Naive thymus-derived CD4-positive, alpha-beta T cell (primary cell): ENCODE data around the gene THOP1. TPM values are rescaled to one million over a fixed set of nuclear protein-coding genes. Genes with fewer than 3 reads are reported as not detected.
A peak's percentile ranks its signal among the peaks of the same experiment; 100 is the strongest.

Source experiments
- ATAC-seq: fragments of 150-1000 bp; cut with Tn5 transposase; 2 replicates; pipeline ENCODE4 v1.10.0; 2021; ENCODE audit warnings: mild to moderate bottlenecking, moderate library complexity
- CTCF ChIA-PET: fragments of 350-600 bp; sonication (Branson Sonifier 250); formaldehyde crosslinking; loops from one replicate; lab custom pipeline; 2021; ENCODE audit warnings: antibody characterized with exemption; lab: Charles Lee
- POLR2A ChIA-PET: fragments of 350-600 bp; sonication (Branson Sonifier 250); formaldehyde crosslinking; loops from one replicate; lab custom pipeline; 2021; ENCODE audit warnings: antibody characterized with exemption, inconsistent platforms; lab: Charles Lee
- DNase-seq, 9 donors: peaks; one replicate each; pipeline versions ENCODE4 v3.0.0 to v3.0.0-alpha.2; 2020 to 2022; ENCODE audit warnings: mixed read lengths in 1 of 9
- H3K27ac ChIP-seq: one replicate; pipeline ENCODE4 v1.7.0; 2013; ENCODE audit warnings: mild to moderate bottlenecking, low read depth, low read length, moderate library complexity
- H3K27me3 ChIP-seq, 2 donors: one replicate each; pipeline ENCODE4 v1.7.0; 2013; ENCODE audit warnings: low read length in 2 of 2, mild to moderate bottlenecking in 2 of 2, moderate library complexity in 2 of 2; ENCODE audit not compliant: control insufficient read depth in 2 of 2, insufficient read depth in 2 of 2
- H3K36me3 ChIP-seq, 3 experiments: 1 replicate in 2 of 3; 2 replicates in 1 of 3; pipeline ENCODE4 v1.7.0; 2013; ENCODE audit warnings: low read length in 3 of 3, mild to moderate bottlenecking in 3 of 3, moderate library complexity in 1 of 3; ENCODE audit not compliant: insufficient read depth in 3 of 3, control insufficient read depth in 2 of 3
- H3K4me1 ChIP-seq, 2 donors: one replicate each; pipeline ENCODE4 v1.7.0; 2013; ENCODE audit warnings: low read length in 2 of 2, mild to moderate bottlenecking in 2 of 2, moderate library complexity in 1 of 2; ENCODE audit not compliant: control insufficient read depth in 2 of 2, insufficient read depth in 2 of 2
- H3K4me3 ChIP-seq: 2 replicates; pipeline ENCODE4 v1.7.0; 2013; ENCODE audit warnings: mild to moderate bottlenecking, low read length
- H3K9me3 ChIP-seq, 3 experiments: 1 replicate in 2 of 3; 2 replicates in 1 of 3; pipeline ENCODE4 v1.7.0; 2013; ENCODE audit warnings: low read length in 3 of 3; ENCODE audit not compliant: control insufficient read depth in 2 of 3
- H3K27ac Mint-ChIP-seq, 9 donors: one replicate each; pipeline ENCODE4 v1.8.0; 2020 to 2022; ENCODE audit warnings: mixed read lengths in 9 of 9, mild to moderate bottlenecking in 8 of 9, moderate library complexity in 5 of 9, inconsistent platforms in 2 of 9
- H3K27me3 Mint-ChIP-seq, 5 donors: one replicate each; pipeline ENCODE4 v1.8.0; 2021 to 2022; ENCODE audit warnings: mixed read lengths in 5 of 5, mild to moderate bottlenecking in 1 of 5
- H3K36me3 Mint-ChIP-seq, 5 donors: one replicate each; pipeline ENCODE4 v1.8.0; 2020 to 2022; ENCODE audit warnings: mixed read lengths in 5 of 5, mild to moderate bottlenecking in 3 of 5, inconsistent platforms in 1 of 5
- H3K4me1 Mint-ChIP-seq, 7 donors: one replicate each; pipeline ENCODE4 v1.8.0; 2020 to 2022; ENCODE audit warnings: mixed read lengths in 7 of 7, mild to moderate bottlenecking in 3 of 7, inconsistent platforms in 1 of 7
- H3K4me3 Mint-ChIP-seq, 10 donors: one replicate each; pipeline ENCODE4 v1.8.0; 2020 to 2022; ENCODE audit warnings: mild to moderate bottlenecking in 10 of 10, mixed read lengths in 10 of 10, moderate library complexity in 6 of 10, inconsistent platforms in 2 of 10
- H3K9me3 Mint-ChIP-seq, 11 donors: one replicate each; pipeline ENCODE4 v1.8.0; 2020 to 2022; ENCODE audit warnings: mixed read lengths in 11 of 11, mild to moderate bottlenecking in 4 of 11, inconsistent platforms in 1 of 11, moderate library complexity in 1 of 11
- intact Hi-C, 2 donors: fragments of 100-400 bp; cut with micrococcal nuclease; formaldehyde crosslinking; loops; one replicate each; pipeline ENCODE4 v1.15.1; 2023
- polyA plus RNA-seq, 2 donors: library from polyadenylated mRNA; unstranded; fragments of 300-500 nt; fragmentation: Illumina TruSeq; gene quantifications; one replicate each; pipeline ENCODE4 v1.2.3, GENCODE V29; 2021
- total RNA-seq, 6 experiments: library from RNA in 5 of 6; stranded (reverse) in 5 of 6; gene quantifications; 1 replicate in 5 of 6; 2 replicates in 1 of 6; pipeline ENCODE4 v1.2.3 and lab custom pipeline; 2021 to 2026

THOP1 gene
- total RNA-seq (10 to 100 TPM; 26.4 to 98.2 (median 29.7) TPM), polyA plus RNA-seq (10 to 100 TPM; 27.6 to 38.4 TPM), total RNA-seq (lab: John Stamatoyannopoulos, UW) (21.1 reads per million, percentile 51 among the genes with 10 or more reads in this experiment)

DNA sequence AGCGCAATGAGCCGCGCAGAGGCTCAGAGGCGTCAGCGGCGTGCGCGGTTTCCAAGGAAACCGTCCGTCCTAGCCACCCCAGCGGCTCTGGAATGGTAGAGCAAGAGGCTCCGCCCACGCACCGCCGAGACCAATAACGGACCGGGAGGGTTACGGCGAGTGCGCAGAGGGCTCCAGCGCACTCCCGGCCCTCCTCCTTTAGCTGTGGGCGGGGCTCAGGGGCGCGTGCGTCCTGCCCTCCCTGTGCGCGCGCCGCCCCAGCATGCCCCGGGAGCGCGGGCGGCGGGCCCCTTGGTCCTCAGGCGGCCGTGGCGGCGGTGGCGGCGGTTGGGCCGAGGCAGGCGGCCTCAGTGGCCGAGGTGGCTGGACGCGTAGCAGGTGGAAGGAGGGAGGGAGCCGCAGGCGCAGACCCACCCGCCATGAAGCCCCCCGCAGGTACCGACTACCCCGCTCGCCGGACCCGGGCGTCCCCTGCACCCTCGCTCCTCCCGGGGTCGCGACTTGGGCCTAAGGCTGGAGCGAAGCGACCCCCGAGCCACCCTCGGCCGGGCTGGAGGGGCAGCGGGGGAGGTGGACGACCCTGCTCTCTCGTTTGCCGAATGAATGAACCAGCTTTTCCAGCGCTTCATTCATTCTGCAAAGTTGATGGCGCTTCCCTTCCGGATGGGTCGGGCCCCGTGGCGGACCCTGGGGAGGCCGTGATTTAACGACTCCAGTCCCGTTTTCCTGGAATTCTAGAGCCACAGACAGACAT, at the start of gene THOP1:
Gene THOP1 (plus strand): TSS at position 260 of the 754 bp plus-strand sequence. CDS start 160 bp downstream, at position 420.
- Mint-ChIP-seq H3K4me1 (peaks cover 23 to 59% (median 49%) of the 10 kb centered on the region in 7 donors), H3K4me3 (peak within 1 kb of the TSS; percentile 79 to 98 (median 88)), H3K27ac (peak within 1 kb of the TSS; percentile 32 to 89 (median 80)), H3K9me3 (no peaks in the 10 kb centered on the region), H3K27me3 (no peaks in the 10 kb centered on the region), H3K36me3 (no peaks in the 10 kb centered on the region)
- peaks cover 33 to 35% of the 10 kb centered on the region in 2 donors for H3K4me1 ChIP-seq
- no peaks in the 10 kb centered on the region for H3K9me3 ChIP-seq
- peak within 1 kb of the TSS; percentile 81 for H3K4me3 ChIP-seq
- peaks cover 0 to 14% (median 0%) of the 10 kb centered on the region in 3 experiments for H3K36me3 ChIP-seq
- peak; percentile 96 for ATAC-seq
- no peaks in the 10 kb centered on the region for H3K27me3 ChIP-seq
- DNase-seq = peak; percentile 92 to 99 (median 98)
- ChIA-PET CTCF (no interaction called here), POLR2A (interaction anchor here (0.6 to 1.5 kb wide), 5 partner anchors 10 to 516 kb away, joined by 3 to 4 read pairs (median 4); partner anchors contain the start of gene GADD45B)
- H3K27ac ChIP-seq = peak within 1 kb of the TSS; percentile 77
- intact Hi-C loops = loop anchor here (1.0 to 10.0 kb wide), 15 partner anchors 34 to 1378 kb away; partner anchors contain the start of genes DAZAP1 (in 1 of the 2), DOHH (in 1 of the 2), FZR1 (in 1 of the 2) and GADD45B (in 1 of the 2)

DNA sequence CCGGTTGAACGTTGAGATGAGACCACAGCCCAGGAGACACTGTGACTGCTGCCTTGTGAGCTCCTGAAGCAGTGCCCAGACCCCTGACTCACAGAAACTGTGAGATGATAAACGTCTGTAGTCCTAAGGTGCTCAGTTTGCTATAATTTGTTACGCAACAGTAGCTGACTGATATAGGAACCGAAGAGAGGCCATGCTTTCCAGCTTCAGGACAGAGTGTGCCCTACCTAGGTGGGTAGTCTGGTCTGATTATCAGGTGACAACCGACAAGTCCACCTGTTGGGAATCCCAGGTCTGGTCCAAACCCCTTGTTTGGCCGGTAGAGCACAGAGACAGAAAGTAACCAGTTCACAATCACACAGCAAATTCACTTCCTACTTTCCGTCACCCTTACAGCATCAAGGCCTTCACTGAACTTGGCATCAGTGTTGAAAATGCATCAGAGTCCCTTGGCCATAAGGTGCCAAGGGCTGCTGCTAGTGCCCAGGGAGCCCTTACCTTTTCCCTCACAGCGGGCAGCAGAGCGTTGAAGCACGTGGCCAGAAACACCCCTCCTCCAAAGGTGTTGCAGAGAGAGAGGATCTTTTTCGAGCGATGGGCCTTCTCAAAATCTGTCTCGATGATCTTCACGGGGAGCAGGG, 48.6 kb upstream of the THOP1 start:
- Mint-ChIP-seq H3K4me1 (peaks cover 10 to 37% (median 24%) of the 10 kb centered on the region in 7 donors), H3K36me3 (peaks cover 6 to 32% (median 25%) of the 10 kb centered on the region in 5 donors), H3K9me3 (no peaks in the 10 kb centered on the region), H3K27ac (no peak overlapping the region), H3K4me3 (peak overlapping the region in 4 of 10 donors; percentile 7 to 58 (median 38)), H3K27me3 (peaks cover 0 to 5% (median 0%) of the 10 kb centered on the region in 5 donors)
- Histone ChIP-seq H3K36me3 (peaks cover 0 to 50% (median 0%) of the 10 kb centered on the region in 3 experiments), H3K27me3 (no peaks in the 10 kb centered on the region), H3K4me1 (peaks cover 7 to 8% of the 10 kb centered on the region in 2 donors), H3K27ac (no peak overlapping the region), H3K9me3 (no peaks in the 10 kb centered on the region), H3K4me3 (no peak overlapping the region)
- ATAC-seq = no peak
- ChIA-PET CTCF (interaction anchor here (0.5 to 1.1 kb wide), 2 partner anchors 13 to 1133 kb away, joined by 4 read pairs; no protein-coding TSS in a partner anchor), POLR2A (no interaction called here)
- intact Hi-C loops = no loop called here
- DNase-seq = no peak

DNA sequence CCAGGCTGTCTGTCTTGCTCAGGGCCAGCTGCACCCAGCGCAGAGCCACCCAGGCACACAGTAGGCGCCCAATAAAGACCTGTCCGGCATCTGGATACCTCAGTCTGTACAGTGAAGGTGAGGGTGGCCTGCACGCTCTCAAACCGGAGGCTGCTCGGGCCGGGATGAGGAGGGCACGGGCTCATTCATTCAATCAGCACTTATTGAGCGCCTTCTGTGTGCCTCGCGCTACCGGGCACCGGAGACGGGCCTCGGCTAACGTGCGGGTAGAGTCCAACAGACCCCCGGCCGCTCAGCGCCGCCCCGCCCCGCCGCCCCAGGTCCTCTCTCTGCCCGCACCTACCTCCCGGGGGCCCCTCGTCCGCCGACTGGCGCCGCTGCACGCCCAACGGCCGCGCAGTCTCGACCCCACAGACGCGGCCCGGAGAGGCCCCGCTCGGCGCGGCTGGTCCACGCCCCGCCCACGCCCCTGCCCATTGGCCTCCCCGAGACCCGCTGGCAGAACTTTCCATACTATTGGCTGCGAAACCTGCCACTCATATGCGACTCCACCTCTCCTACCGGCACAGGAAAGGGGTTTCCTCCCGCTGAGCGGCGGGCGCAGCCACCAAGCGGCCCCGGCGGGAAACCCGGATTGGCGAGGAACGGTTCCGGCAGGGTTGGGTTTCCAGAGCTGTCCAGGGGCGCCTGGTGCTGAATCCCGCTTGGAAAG, 45.5 kb upstream of the THOP1 start, which contains the start of gene SLC39A3:
Gene SLC39A3 (minus strand): TSS at position 416 of the 712 bp plus-strand sequence. CDS start 2,760 bp downstream, outside the sequence.
- peak; percentile 94 to 99 (median 98) for DNase-seq
- Histone ChIP-seq H3K36me3 (peaks cover 0 to 29% (median 0%) of the 10 kb centered on the region in 3 experiments), H3K4me3 (peak within 1 kb of the TSS; percentile 72), H3K27me3 (no peaks in the 10 kb centered on the region), H3K4me1 (peaks cover 7 to 8% of the 10 kb centered on the region in 2 donors), H3K9me3 (no peaks in the 10 kb centered on the region), H3K27ac (peak within 1 kb of the TSS; percentile 82)
- peaks cover 2 to 24% (median 23%) of the 10 kb centered on the region in 5 donors for H3K36me3 Mint-ChIP-seq
- ATAC-seq = peak; percentile 100
- POLR2A ChIA-PET = interaction anchor here (0.6 to 1.0 kb wide), 3 partner anchors 28 to 101 kb away, joined by 3 read pairs; partner anchors contain the start of gene ZNF555
- H3K27me3 Mint-ChIP-seq = peaks cover 6 to 18% (median 14%) of the 10 kb centered on the region in 5 donors
- intact Hi-C loops = loop anchor here (1.0 to 2.0 kb wide), 7 partner anchors 10 to 312 kb away; partner anchors contain the start of genes GNG7 (in 1 of the 2), SGTA (in 1 of the 2), THOP1 (in 1 of the 2) and TIMM13 (in 1 of the 2)
- no peaks in the 10 kb centered on the region for H3K9me3 Mint-ChIP-seq
- H3K4me1 Mint-ChIP-seq = peaks cover 8 to 29% (median 24%) of the 10 kb centered on the region in 7 donors
- CTCF ChIA-PET = interaction anchor here (0.7 to 1.4 kb wide), 3 partner anchors 8 to 82 kb away, joined by 3 to 4 read pairs (median 4); partner anchors contain the start of gene SGTA
- H3K4me3 Mint-ChIP-seq = peak within 1 kb of the TSS; percentile 80 to 90 (median 86)
- H3K27ac Mint-ChIP-seq = peak within 1 kb of the TSS in 8 of 9 donors; percentile 36 to 87 (median 72)

DNA sequence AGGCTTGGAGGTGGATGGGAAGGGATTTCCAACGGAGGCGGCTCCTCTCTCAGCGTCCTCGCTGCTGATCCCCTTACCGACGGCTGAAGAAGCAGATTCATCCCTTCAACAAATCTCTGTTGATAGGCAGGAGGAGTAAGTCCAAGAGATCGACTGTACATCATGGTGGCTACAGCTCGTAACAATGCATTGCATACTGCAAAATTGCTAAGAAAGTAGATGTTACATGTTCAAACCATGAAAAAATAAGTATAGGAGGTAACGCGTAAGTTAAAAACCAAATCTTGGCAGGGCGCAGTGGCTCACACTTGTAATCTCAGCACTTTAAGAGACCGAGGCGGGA, 45.0 kb upstream of the THOP1 start:
- H3K27me3 ChIP-seq = no peaks in the 10 kb centered on the region
- intact Hi-C loops = loop anchor here (1.0 to 2.0 kb wide), 7 partner anchors 9 to 313 kb away; partner anchors contain the start of genes GNG7 (in 1 of the 2), SGTA (in 1 of the 2), THOP1 (in 1 of the 2) and TIMM13 (in 1 of the 2)
- CTCF ChIA-PET = interaction anchor here (1.4 kb wide), 1 partner anchor 43 kb away, joined by 4 read pairs; the partner anchor contains the start of gene SGTA
- POLR2A ChIA-PET = interaction anchor here (1.0 kb wide), 1 partner anchor 101 kb away, joined by 3 read pairs; the partner anchor contains the start of gene ZNF555
- H3K36me3 Mint-ChIP-seq = peaks cover 0 to 22% (median 19%) of the 10 kb centered on the region in 5 donors
- peak overlapping the region; percentile 72 for H3K4me3 ChIP-seq
- peak overlapping the region in 3 of 9 donors; percentile 32 to 43 (median 33) for H3K27ac Mint-ChIP-seq
- no peaks in the 10 kb centered on the region for H3K9me3 Mint-ChIP-seq
- H3K9me3 ChIP-seq = no peaks in the 10 kb centered on the region
- peaks cover 5 to 29% (median 24%) of the 10 kb centered on the region in 7 donors for H3K4me1 Mint-ChIP-seq
- peaks cover 6 to 18% (median 14%) of the 10 kb centered on the region in 5 donors for H3K27me3 Mint-ChIP-seq
- H3K36me3 ChIP-seq = peaks cover 0 to 24% (median 0%) of the 10 kb centered on the region in 3 experiments
- ATAC-seq (no peak), DNase-seq (no peak)
- H3K4me1 ChIP-seq = peaks cover 7 to 8% of the 10 kb centered on the region in 2 donors
- peak overlapping the region; percentile 80 to 90 (median 86) for H3K4me3 Mint-ChIP-seq
- H3K27ac ChIP-seq = no peak overlapping the region

DNA sequence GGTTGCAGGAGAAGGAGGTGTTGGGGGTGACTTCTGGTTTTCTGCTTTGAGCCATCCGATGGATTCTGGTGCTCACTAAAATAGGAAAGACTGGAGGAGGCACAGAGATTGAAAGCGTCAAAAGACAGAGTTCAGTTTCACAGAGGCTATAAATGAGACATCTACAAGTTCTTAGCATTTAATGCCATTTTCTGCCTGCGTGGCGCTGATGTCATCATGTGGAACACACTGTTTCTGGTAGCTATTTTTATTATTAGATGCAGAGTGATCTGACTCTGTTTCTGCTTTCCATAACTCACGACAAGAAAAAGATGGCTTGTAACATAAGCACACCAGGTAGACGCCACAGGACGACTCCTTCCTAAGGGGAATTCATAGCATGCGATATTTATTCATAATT, 42.2 kb upstream of the THOP1 start:
- no peaks in the 10 kb centered on the region for H3K9me3 Mint-ChIP-seq
- H3K36me3 Mint-ChIP-seq = peaks cover 0 to 4% (median 0%) of the 10 kb centered on the region in 5 donors
- no peak overlapping the region for H3K27ac ChIP-seq
- ATAC-seq (no peak), DNase-seq (no peak)
- ChIA-PET POLR2A (no interaction called here), CTCF (no interaction called here)
- no peak overlapping the region for H3K27ac Mint-ChIP-seq
- H3K36me3 ChIP-seq = peaks cover 0 to 5% (median 0%) of the 10 kb centered on the region in 3 experiments
- intact Hi-C loops = no loop called here
- H3K27me3 ChIP-seq = no peaks in the 10 kb centered on the region
- no peak overlapping the region for H3K4me3 Mint-ChIP-seq
- H3K27me3 Mint-ChIP-seq = peaks cover 6 to 23% (median 18%) of the 10 kb centered on the region in 5 donors
- no peaks in the 10 kb centered on the region for H3K9me3 ChIP-seq
- peaks cover 7 to 8% of the 10 kb centered on the region in 2 donors for H3K4me1 ChIP-seq
- H3K4me1 Mint-ChIP-seq = peaks cover 5 to 16% (median 15%) of the 10 kb centered on the region in 7 donors
- no peak overlapping the region for H3K4me3 ChIP-seq
